BE2C (cell line): Measurements from ENCODE around the gene KCNK17. TPM values are rescaled to one million over a fixed set of nuclear protein-coding genes. Genes with fewer than 3 reads are reported as not detected.

ENCODE experiments used
- DNase-seq: peaks from one replicate; pipeline ENCODE4 v3.0.0-alpha.2; 2020
- H3K27me3 ChIP-seq: fragments of 250-450 bp; sonication (Bioruptor Pico); 2 replicates; pipeline ENCODE4 v1.5.1; 2020; ENCODE audit warnings: mild to moderate bottlenecking
- H3K36me3 ChIP-seq: fragments of 250-450 bp; sonication (Bioruptor Pico); 2 replicates; pipeline ENCODE4 v1.5.1; 2020; ENCODE audit warnings: mild to moderate bottlenecking
- H3K4me1 ChIP-seq: fragments of 250-450 bp; sonication (Bioruptor Pico); 2 replicates; pipeline ENCODE4 v1.5.1; 2020
- H3K4me3 ChIP-seq: 2 replicates; pipeline ENCODE4 v1.5.1; 2011; ENCODE audit warnings: low read depth, low read length
- H3K9me3 ChIP-seq: fragments of 250-450 bp; sonication (Bioruptor Pico); 2 replicates; pipeline ENCODE4 v1.5.1; 2020
- CTCF ChIP-seq: IDR thresholded peaks from 2 replicates; pipeline ENCODE4 v1.5.1; 2012; ENCODE audit warnings: mild to moderate bottlenecking, low read depth, low read length
- polyA plus RNA-seq: library from polyadenylated mRNA; unstranded; fragments of >200 nt; gene quantifications from one replicate; pipeline ENCODE4 v1.2.1, GENCODE V29; 2012; ENCODE audit warnings: low read depth, missing spikeins; ENCODE audit not compliant: insufficient read length, insufficient read depth

The KCNK17 gene
- polyA plus RNA-seq, result not detected

GRCh38 chr6:39314273-39314795 lies at the start of gene KCNK17:
Gene KCNK17, minus strand, starts transcription at chr6:39314419. Its CDS starts 99 bp downstream, at chr6:39314320.
- Histone ChIP-seq H3K9me3 (no peaks in the 10 kb centered on the region), H3K27me3 (peaks cover 36% of the 10 kb centered on the region), H3K36me3 (no peaks in the 10 kb centered on the region), H3K4me1 (no peaks in the 10 kb centered on the region), H3K4me3 (no peak within 1 kb of the TSS)
- no peak for DNase-seq
- TF ChIP-seq CTCF, result no peak

DNA sequence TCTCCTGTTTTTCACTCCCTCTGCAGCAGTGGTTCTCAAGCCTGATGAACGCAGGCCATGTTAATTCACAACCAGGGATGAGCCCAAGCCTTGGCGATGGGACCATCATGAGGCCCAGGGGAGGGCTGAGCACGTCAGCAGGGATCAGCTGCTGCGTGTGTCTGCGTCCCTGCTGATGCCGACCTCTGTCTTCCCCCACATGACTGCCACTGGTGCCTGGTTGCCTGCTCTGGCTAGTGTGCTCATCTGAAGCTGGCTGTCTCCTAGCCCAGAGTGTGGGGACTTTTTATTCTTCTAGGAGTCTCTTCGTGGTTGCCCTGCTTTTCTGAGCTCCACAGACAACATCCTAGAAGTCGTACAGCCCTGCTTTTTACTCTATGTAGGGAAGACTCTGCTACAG lies 49.1 kb upstream of the KCNK17 start:
- H3K9me3 ChIP-seq, result no peaks in the 10 kb centered on the region
- H3K4me1 ChIP-seq, result no peaks in the 10 kb centered on the region
- no peaks in the 10 kb centered on the region for H3K27me3 ChIP-seq
- no peak for TF ChIP-seq CTCF
- H3K36me3 ChIP-seq, result no peaks in the 10 kb centered on the region
- DNase-seq, result no peak
- H3K4me3 ChIP-seq, result no peak overlapping the region

DNA sequence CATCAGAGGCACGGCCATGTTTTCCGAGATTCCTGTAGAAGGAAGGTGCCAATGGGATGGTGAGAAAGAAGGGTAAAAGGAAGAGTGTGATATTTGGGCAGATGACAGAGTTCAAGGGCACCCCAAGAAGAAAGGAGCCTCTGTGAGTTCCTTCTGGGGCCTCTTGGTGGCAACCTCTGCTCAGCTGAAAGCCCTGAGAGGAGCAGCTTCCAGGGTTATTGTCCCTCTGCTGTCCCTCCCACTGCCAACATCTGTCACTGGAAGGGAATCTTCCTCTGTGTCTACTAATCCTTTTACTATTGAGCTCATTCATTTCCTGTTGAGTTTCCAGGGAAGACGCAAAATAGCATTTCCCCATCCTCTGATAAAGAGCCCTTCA lies 48.3 kb upstream of the KCNK17 start:
- H3K36me3 ChIP-seq, result no peaks in the 10 kb centered on the region
- peak; percentile 34; the same call in 1 of the 2 replicates for TF ChIP-seq CTCF
- H3K9me3 ChIP-seq, result no peaks in the 10 kb centered on the region
- H3K4me1 ChIP-seq, result no peaks in the 10 kb centered on the region
- DNase-seq, result no peak
- no peak overlapping the region for H3K4me3 ChIP-seq
- H3K27me3 ChIP-seq, result no peaks in the 10 kb centered on the region

DNA sequence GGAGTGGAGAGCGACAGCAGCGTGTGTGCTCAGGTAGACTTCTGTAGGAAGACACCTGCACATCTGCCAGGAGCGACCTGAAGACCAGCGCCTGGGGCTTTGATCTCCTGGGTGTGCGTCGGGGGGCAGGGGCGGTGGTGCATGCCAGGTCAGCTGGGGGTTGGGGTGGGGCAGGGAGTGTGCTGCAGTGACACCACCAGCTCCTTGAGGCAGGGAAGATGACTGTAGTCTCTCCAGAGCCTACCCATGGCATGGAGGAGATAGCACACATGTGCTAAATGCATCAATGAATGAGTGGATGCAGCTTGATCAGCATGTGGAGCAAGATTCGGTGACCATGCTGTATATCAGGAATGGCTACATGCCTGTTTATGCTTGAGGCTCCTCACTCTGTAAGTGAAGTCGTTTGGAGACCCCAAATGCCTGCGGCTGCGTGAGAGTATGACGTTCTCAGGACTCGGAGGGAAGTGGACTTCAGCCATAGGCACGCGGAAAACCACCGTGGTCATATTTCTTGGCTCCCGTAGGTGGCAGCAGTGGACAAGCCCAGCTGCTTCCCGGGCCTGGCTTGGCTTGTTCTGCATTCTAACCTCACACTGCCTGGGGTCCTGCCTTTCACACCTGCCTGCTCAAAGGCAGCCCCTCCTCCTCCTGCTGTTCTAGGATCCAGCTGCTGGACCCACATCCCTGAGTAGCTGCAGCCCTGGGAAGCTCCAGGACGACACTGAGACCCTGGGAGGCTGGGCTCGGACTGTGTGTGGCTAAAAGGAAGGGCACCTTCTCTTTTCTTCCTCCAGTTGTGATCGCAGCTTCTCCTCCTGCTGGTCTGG lies 47.7 kb upstream of the KCNK17 start:
- H3K36me3 ChIP-seq, result no peaks in the 10 kb centered on the region
- H3K27me3 ChIP-seq, result no peaks in the 10 kb centered on the region
- TF ChIP-seq CTCF, result peak; percentile 82
- H3K4me3 ChIP-seq, result no peak overlapping the region
- DNase-seq, result peak; percentile 68
- no peaks in the 10 kb centered on the region for H3K9me3 ChIP-seq
- H3K4me1 ChIP-seq, result no peaks in the 10 kb centered on the region

DNA sequence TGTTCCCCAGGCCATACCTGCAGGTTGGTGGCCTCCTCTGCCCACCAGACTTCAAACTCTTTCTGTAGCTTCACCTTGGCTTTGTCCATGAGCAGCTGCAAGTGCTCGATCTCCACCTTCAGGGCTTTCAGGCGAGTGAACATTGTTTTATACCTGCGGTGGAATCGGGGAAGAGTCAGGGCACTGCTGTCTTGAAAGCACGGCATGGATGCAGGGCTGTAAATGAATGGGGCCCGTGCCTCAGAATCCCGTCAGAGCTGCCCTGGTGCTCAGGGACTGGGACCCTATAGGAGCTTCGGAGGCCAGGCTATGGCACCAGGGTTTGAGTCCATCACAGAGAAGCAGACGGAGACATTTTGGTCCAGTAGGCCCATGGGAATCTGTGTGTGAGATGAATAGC lies 46.2 kb upstream of the KCNK17 start:
- no peaks in the 10 kb centered on the region for H3K9me3 ChIP-seq
- no peak overlapping the region for H3K4me3 ChIP-seq
- TF ChIP-seq CTCF, result no peak
- DNase-seq, result no peak
- H3K36me3 ChIP-seq, result no peaks in the 10 kb centered on the region
- H3K27me3 ChIP-seq, result no peaks in the 10 kb centered on the region
- H3K4me1 ChIP-seq, result no peaks in the 10 kb centered on the region
